GM21737 (cell line): ENCODE data around the gene AP1M2.
"Not testable (repeated sequence)": the region's sequence is repeated elsewhere in the genome, so short reads cannot be mapped to it uniquely, and the experiment has no call there.

ENCODE experiments used
- ATAC-seq: cut with Tn5 transposase; IDR thresholded peaks from one replicate; pipeline ENCODE4 v1.9.1; 2021; ENCODE audit warnings: mild to moderate bottlenecking, moderate library complexity; ENCODE audit not compliant: unreplicated experiment

Gene AP1M2

GRCh38 chr19:10565567-10566407 lies 21.3 kb downstream of the AP1M2 start, which contains the start of gene KRI1:
Gene KRI1, minus strand, starts transcription at chr19:10566010. Its CDS starts 11 bp downstream, at chr19:10565999.
- peak; percentile 44 for ATAC-seq

- no peak for ATAC-seq
Observed at GRCh38 chr19:10565028-10565566, 22.0 kb downstream of the AP1M2 start.

- ATAC-seq, result no peak
Observed at GRCh38 chr19:10562609-10563008, 24.5 kb downstream of the AP1M2 start.

GRCh38 chr19:10560154-10560553 lies 27.0 kb downstream of the AP1M2 start:
- no peak for ATAC-seq

- no peak for ATAC-seq
Observed at GRCh38 chr19:10557603-10558197, 29.4 kb downstream of the AP1M2 start.

GRCh38 chr19:10555610-10555973 lies 31.5 kb downstream of the AP1M2 start:
- ATAC-seq, result no peak

GRCh38 chr19:10554760-10555609 lies 32.1 kb downstream of the AP1M2 start:
- ATAC-seq, result no peak

- peak; percentile 54 for ATAC-seq
Observed at GRCh38 chr19:10553943-10554381, 33.1 kb downstream of the AP1M2 start.

GRCh38 chr19:10553087-10553667 lies 33.9 kb downstream of the AP1M2 start:
- no peak for ATAC-seq

- ATAC-seq, result no peak
Observed at GRCh38 chr19:10552510-10553053, 34.5 kb downstream of the AP1M2 start.

- no peak for ATAC-seq
Observed at GRCh38 chr19:10551698-10552301, 35.3 kb downstream of the AP1M2 start.

- ATAC-seq, result not testable (repeated sequence)
Observed at GRCh38 chr19:10551006-10551405, 36.1 kb downstream of the AP1M2 start.

GRCh38 chr19:10550336-10550735 lies 36.8 kb downstream of the AP1M2 start:
- no peak for ATAC-seq

GRCh38 chr19:10549733-10550132 lies 37.4 kb downstream of the AP1M2 start:
- ATAC-seq, result no peak

- ATAC-seq, result no peak
Observed at GRCh38 chr19:10548746-10549276, 38.3 kb downstream of the AP1M2 start.

GRCh38 chr19:10546817-10547216 lies 40.3 kb downstream of the AP1M2 start:
- ATAC-seq, result no peak

GRCh38 chr19:10544753-10545251 lies 42.3 kb downstream of the AP1M2 start:
- ATAC-seq, result no peak

- no peak for ATAC-seq
Observed at GRCh38 chr19:10544242-10544752, 42.8 kb downstream of the AP1M2 start.
